ENCODE measurements around the gene NDUFAF8.

NDUFAF8 gene

GRCh38 chr17:81200695-81201580 is 38.2 kb upstream of the NDUFAF8 start:
- peak; percentile 86 for DNase-seq (ENCODE audit: low spot score)

GRCh38 chr17:81202318-81202717 is 36.8 kb upstream of the NDUFAF8 start:
- no peak for DNase-seq (ENCODE audit: low spot score)

- DNase-seq (ENCODE audit: low spot score) = no peak
Observed at GRCh38 chr17:81203136-81203535, 36.0 kb upstream of the NDUFAF8 start.

GRCh38 chr17:81204578-81204977 is 34.5 kb upstream of the NDUFAF8 start:
- no peak for DNase-seq (ENCODE audit: low spot score)

- no peak for DNase-seq (ENCODE audit: low spot score)
Observed at GRCh38 chr17:81206166-81206565, 33.0 kb upstream of the NDUFAF8 start.

DNA sequence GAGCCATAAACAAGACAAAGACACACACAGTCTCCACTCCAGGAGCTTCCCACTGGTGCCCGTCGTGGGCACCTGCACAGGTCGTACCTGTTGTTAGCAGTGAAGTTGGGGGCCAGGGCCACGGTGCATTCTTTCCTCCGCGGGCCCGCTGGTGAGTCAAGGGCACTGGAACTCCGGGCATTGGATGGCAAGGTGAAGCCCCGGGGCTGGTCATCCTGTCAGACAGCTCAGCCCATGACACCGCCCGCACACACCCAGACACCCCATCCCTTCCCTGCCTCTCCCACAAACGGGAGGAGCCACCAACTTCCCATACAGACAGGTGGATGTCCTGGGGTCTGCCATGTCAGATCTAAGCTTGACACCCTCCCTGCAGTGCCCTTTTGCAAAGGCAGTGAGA is 32.5 kb upstream of the NDUFAF8 start:
- DNase-seq (ENCODE audit: low spot score) = no peak

DNA sequence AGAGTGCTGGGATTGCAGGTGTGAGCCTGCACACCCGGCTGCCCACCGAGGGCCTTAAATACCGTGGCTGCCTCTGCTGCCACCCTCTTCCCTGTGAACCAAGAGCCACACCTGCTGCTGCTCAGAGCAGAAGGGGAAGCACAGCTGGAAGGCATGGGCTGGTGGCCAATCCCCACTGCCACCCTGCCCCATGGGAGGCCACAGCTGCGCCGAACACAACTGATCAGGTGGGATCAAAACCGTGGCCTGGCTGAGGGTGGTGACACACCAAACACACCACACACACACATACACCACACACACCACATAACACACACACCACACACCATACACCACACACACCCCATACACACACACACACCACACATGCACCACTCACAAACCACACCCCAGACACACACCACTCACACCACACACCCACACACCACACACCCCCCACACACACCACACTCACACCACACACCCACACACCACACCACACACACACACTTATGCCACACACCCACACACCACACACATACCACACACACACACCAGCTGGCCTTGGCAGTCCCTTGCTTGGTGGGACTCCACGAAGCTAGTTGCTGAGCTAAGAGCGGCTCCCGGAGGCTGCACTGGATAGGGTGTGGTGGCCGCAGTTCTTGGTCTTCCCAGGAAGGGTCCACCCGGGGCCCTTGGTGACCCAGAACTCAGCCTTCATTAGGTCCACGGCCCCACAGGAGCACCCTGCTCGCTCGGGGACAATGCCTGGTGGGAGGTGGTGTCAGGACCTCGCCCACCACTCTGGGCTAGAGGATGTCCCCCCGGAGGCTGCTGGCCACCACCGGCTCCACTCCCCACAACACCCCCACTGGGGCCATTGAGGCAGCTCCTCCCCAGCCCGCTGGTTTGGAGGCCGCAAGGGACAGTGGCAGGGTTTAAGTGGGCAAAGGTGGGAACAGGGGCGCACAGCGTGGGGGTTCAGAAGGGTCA is 31.2 kb upstream of the NDUFAF8 start:
- no peak for DNase-seq (ENCODE audit: low spot score)

- no peak for DNase-seq (ENCODE audit: low spot score)
Observed at GRCh38 chr17:81208651-81209050, 30.5 kb upstream of the NDUFAF8 start.

DNA sequence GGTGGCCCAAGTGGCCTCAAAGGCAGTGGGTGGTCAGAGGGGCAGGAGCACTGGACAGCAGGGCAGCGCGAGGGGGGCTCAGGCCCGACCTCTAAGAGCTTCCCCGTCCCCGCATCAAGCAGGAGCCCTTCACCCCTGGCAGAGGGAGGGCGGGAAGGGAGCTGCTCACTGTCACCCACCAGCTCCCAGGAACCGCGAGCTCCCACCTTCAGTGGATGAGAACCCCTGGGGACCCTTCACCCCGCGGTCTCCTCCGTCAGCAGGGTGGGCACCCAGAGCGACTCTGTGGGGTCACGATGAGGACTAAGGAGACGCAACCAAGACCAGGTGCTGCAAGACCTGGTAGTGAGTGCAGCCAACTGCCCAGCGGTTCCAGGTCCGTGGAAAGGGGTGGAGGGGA is 30.0 kb upstream of the NDUFAF8 start:
- no peak for DNase-seq (ENCODE audit: low spot score)

GRCh38 chr17:81210466-81210865 is 28.7 kb upstream of the NDUFAF8 start:
- DNase-seq (ENCODE audit: low spot score) = no peak

GRCh38 chr17:81210868-81211267 is 28.2 kb upstream of the NDUFAF8 start:
- no peak for DNase-seq (ENCODE audit: low spot score)

GRCh38 chr17:81212365-81212764 is 26.8 kb upstream of the NDUFAF8 start:
- DNase-seq (ENCODE audit: low spot score) = no peak

DNA sequence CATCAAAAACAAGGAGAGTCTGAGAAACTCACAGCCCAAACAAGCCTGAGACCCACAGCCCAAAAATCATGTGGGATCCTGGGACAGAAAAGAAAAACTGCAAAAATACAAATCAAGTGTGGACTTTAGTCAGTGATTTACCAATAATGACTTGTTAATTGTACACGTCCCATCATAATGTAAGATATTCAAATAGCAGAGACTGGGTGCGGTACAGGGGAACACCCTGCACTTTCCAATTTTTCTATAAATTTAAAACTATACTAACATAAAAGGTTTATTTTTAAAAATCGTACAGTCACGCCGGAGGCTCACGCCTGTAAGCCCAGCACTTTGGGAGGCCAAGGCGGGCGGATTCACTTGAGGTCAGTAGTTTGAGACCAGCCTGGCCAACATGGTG is 25.1 kb upstream of the NDUFAF8 start:
- DNase-seq (ENCODE audit: low spot score) = no peak

GRCh38 chr17:81217491-81217890 is 21.6 kb upstream of the NDUFAF8 start:
- DNase-seq (ENCODE audit: low spot score) = no peak

- DNase-seq (ENCODE audit: low spot score) = no peak
Observed at GRCh38 chr17:81218459-81218858, 20.7 kb upstream of the NDUFAF8 start.

DNA sequence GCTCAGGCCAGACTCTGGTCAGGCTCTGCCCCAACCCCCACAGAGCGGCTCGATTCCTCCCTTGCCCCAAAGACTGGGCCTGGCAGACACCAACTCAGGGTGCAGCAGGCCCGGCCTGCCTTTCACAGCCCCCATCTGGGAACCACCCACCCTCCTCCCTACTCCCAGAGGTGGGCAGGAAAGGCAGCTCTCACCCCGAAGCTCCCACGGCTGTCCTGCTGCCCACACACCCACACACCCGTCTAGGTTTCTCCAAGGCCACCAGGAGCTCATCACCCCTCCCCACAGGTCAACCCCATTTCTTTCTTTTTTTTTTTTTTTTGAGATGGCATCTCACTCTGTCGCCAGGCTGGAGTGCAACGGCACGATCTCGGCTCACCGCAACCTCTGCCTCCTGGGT is 20.1 kb upstream of the NDUFAF8 start:
- no peak for DNase-seq (ENCODE audit: low spot score)

- DNase-seq (ENCODE audit: low spot score) = no peak
Observed at GRCh38 chr17:81219476-81220180, 19.5 kb upstream of the NDUFAF8 start.

DNA sequence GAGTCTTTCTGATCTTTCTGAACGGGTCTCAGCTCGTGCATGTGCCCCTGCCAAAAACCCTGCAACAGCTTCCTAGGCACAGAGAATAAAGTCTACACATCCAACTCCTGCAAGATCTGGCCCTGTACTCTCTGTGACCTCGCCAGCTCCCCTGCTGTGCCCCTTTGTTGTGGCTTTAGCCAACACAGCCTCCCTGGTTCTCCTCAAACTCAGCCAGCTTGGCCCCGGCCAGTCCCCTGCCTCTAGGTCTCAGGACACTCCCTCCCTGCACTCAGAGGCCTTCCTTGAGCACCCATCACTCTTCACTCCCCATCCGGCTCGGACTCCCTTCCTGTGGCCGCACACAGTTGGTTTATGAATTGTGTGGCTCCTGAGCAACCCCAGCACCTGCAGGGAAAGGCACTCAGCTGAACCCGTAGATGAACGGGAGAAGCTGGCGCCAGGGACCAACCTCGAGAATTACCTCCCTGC is 17.7 kb upstream of the NDUFAF8 start:
- DNase-seq (ENCODE audit: low spot score) = no peak

DNA sequence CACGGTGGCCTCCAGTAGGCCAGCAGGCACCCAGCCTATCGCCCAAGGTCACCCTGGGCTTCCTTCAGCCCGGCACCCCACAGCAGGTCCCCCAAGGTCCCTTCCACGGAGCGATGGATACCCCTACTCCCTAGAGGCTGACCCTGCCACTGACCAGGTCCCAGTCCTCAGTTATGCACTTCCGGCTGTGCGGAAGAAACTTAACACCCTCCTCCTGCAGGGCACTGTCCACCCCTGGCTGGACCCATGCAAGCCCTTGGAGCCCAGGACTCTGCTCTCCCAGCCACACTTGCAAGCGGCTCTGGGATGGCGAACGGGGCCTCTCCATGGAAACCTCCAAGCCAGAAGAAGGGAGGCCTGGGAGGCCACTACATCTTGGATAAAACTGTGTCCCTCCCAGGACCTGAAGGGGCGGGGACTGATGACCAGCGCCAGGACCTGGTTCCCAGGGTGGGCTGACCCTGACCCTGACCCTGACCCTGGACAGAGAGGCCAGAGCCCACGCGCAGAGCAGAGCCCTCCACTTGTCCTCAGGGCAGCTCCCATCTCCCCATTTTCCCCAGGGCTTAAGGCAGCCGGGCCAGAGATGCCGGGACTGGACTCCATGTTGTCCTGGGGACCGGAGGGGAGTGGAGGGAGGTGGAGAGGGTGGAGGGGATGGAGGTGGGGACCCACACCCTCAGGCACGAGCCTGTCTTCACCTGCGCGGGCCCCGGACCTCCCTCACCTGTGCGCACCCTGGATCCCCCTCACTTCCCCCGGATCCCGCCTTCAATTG is 17.1 kb upstream of the NDUFAF8 start:
- DNase-seq (ENCODE audit: low spot score) = peak; percentile 40

GRCh38 chr17:81222620-81222905 is 16.6 kb upstream of the NDUFAF8 start:
- DNase-seq (ENCODE audit: low spot score) = no peak

DNA sequence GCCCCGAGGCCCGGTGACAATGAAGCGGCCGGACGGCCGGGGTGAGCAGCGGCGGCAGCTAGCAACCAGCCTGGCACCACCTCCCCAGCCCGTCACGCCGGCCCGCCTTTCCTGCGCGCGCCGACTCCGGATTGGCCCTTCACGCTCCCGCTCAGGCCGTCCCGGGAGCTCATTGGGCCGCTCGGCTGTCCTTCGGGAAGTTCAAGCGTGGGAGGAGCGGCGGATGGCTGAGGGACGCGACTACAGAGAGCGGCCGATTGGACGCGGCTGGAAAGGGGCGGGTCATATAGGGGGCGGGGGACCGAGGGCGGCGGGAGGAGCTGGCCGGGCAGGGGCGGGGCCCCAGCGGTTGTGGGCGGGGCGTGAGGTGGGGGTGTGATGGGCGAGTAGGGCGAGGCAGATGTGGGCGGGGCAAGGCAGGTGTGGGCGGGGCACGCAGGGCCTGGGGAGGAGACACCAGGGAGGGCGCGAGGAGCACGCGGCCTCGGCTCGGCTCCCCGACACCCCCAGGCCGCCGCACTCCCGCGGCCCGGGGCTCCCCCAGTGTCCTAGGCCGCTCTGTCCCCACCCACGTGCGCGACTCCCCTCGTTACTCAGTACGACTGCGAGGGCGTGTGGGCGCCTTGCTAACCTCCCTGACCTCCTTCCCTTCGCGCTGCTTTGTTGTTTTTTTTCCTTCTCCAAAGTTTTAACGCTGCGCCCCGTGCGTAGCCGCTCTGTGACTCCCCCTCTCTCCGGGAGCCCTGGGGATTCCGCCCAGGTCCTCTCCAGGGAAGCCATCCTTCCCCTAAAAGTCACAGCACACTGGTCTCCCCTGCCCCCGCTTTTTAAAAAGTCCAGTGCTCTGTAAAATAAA is 16.0 kb upstream of the NDUFAF8 start, which contains the start of gene CEP131:
TSS of gene CEP131 (minus strand) at position 60 of the 856 bp plus-strand sequence. CDS start 2,909 bp downstream, outside the sequence.
- DNase-seq (ENCODE audit: low spot score) = peak; percentile 100
